ENCODE results near the gene PCA3. TPM values are rescaled to one million over a fixed set of nuclear protein-coding genes. Genes with fewer than 3 reads are reported as not detected.

Gene PCA3
- polyA plus RNA-seq, 1 of the 3 experiments (the other 2 are of a cell fraction) = 0.21 TPM

GRCh38 chr9:76733096-76733495, 31.1 kb upstream of the PCA3 start (continued):
- no peak for TF ChIP-seq TCF12 (IDR thresholded peaks at IDR 0.05)
- TF ChIP-seq POLR2AphosphoS5 (IDR thresholded peaks at IDR 0.05; ENCODE audit: low read depth, low read length) = no peak
- no peak for TF ChIP-seq NRF1 (IDR thresholded peaks at IDR 0.05; ENCODE audit: low read depth, low read length)
- TF ChIP-seq SIN3A (IDR thresholded peaks at IDR 0.05; ENCODE audit: borderline replicate concordance, low read depth, low read length) = no peak
- TF ChIP-seq RAD21 (IDR thresholded peaks at IDR 0.05; ENCODE audit: low read length) = no peak
- TF ChIP-seq CHD2 (IDR thresholded peaks at IDR 0.05; ENCODE audit: low read length, partially characterized antibody) = no peak
- TF ChIP-seq, protein P1, sequence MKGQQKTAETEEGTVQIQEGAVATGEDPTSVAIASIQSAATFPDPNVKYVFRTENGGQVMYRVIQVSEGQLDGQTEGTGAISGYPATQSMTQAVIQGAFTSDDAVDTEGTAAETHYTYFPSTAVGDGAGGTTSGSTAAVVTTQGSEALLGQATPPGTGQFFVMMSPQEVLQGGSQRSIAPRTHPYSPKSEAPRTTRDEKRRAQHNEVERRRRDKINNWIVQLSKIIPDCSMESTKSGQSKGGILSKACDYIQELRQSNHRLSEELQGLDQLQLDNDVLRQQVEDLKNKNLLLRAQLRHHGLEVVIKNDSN (IDR thresholded peaks at IDR 0.05; ENCODE audit: borderline replicate concordance, low read depth) = no peak
- TF ChIP-seq GABPA (IDR thresholded peaks at IDR 0.05; ENCODE audit: low read depth) = no peak

DNA sequence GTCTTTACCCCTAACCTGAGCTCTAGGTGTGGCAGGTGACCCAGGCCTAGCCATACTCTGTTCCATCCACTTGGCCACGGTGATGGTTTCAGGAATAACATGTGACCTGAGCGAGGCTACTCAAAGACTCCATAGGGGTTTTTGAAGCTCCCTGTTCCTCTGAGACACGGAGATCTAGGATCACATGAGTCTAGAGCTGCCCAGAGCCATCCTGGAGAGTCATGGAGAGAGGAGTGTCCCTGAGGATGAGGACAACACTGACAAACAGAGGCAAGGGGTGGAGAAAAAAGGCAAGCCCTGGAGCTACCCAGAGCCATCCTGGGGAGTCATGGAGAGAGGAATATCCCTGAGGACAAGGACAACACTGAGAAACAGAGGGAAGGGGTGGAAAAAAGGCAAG, 29.5 kb upstream of the PCA3 start:
- 0% methylated on average over 3 of the region's 3 CpGs for WGBS (ENCODE audit: low lambda C conversion rate)
- no peak overlapping the region for H3K4me2 ChIP-seq
- no peaks in the 10 kb centered on the region for H3K9me2 ChIP-seq
- H3K9ac ChIP-seq = no peak overlapping the region
- no peaks in the 10 kb centered on the region for H4K20me1 ChIP-seq (ENCODE audit: insufficient read depth)
- no peaks in the 10 kb centered on the region for H3K79me2 ChIP-seq (ENCODE audit: insufficient read depth)
- TF ChIP-seq FOXJ3 (CRISPR knock-in tag; IDR thresholded peaks at IDR 0.05) (no peak), EP300 (IDR thresholded peaks at IDR 0.05; ENCODE audit: borderline replicate concordance in 1 of 2, low read depth in 1 of 2, low read length in 1 of 2) (no peak), NRF1 (IDR thresholded peaks at IDR 0.05; ENCODE audit: low read depth, low read length) (no peak), RAD21 (IDR thresholded peaks at IDR 0.05; ENCODE audit: low read length) (no peak), REST (IDR thresholded peaks at IDR 0.05; ENCODE audit: low read depth, low read length) (no peak), JUND (IDR thresholded peaks at IDR 0.05) (no peak), FOSL2 (IDR thresholded peaks at IDR 0.05; ENCODE audit: borderline replicate concordance, low read depth) (no peak)
- TF ChIP-seq, protein P2, sequence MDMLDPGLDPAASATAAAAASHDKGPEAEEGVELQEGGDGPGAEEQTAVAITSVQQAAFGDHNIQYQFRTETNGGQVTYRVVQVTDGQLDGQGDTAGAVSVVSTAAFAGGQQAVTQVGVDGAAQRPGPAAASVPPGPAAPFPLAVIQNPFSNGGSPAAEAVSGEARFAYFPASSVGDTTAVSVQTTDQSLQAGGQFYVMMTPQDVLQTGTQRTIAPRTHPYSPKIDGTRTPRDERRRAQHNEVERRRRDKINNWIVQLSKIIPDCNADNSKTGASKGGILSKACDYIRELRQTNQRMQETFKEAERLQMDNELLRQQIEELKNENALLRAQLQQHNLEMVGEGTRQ (IDR thresholded peaks at IDR 0.05; ENCODE audit: borderline replicate concordance, low read depth, low read length) = no peak
- TF ChIP-seq, protein P3, sequence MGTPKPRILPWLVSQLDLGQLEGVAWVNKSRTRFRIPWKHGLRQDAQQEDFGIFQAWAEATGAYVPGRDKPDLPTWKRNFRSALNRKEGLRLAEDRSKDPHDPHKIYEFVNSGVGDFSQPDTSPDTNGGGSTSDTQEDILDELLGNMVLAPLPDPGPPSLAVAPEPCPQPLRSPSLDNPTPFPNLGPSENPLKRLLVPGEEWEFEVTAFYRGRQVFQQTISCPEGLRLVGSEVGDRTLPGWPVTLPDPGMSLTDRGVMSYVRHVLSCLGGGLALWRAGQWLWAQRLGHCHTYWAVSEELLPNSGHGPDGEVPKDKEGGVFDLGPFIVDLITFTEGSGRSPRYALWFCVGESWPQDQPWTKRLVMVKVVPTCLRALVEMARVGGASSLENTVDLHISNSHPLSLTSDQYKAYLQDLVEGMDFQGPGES (IDR thresholded peaks at IDR 0.05; ENCODE audit: low read depth, low read length) = no peak
- no peak overlapping the region for H3K27ac ChIP-seq (ENCODE audit: low read depth in 2 of 2, low read length in 1 of 2)
- no peak for DNase-seq
- ChIA-PET CTCF (no interaction called here), POLR2A (no interaction called here)
- H3K9me3 ChIP-seq = no peaks in the 10 kb centered on the region
- no peaks in the 10 kb centered on the region for H3F3A ChIP-seq (replicated peaks; ENCODE audit: insufficient read depth)
- no peaks in the 10 kb centered on the region for H3K36me3 ChIP-seq (replicated peaks in 1 of 2; ENCODE audit: control insufficient read depth in 1 of 2, insufficient read depth in 2 of 2, low read length in 1 of 2)
- no peaks in the 10 kb centered on the region for H3K4me1 ChIP-seq (ENCODE audit: control insufficient read depth in 1 of 2, insufficient read depth in 2 of 2, low read depth in 1 of 2, low read length in 1 of 2)
- H3K4me3 ChIP-seq (ENCODE audit: low read depth in 2 of 2, low read length in 1 of 2) = no peak overlapping the region
- no peak overlapping the region for H2AFZ ChIP-seq (ENCODE audit: low read depth)
- peaks cover 11% of the 10 kb centered on the region; the same call in 1 of the 2 replicates for H3K27me3 ChIP-seq (ENCODE audit: insufficient read depth)

Data from SK-N-SH (cell line).